ENCODE measurements around the gene RAB44. TPM values are rescaled to one million over a fixed set of nuclear protein-coding genes. Genes with fewer than 3 reads are reported as not detected.

RAB44 gene
- total and polyA plus RNA-seq, 2 of the 4 experiments (the other 2 are of a cell fraction) = 0.03 TPM; not detected in 1

GRCh38 chr6:36765594-36766398 is 68.2 kb downstream of the RAB44 start:
- no peak overlapping the region for H4K8ac ChIP-seq (ENCODE audit: low read depth in 2 of 2, low read length in 2 of 2)
- no peaks in the 10 kb centered on the region for H3K79me1 ChIP-seq (ENCODE audit: low read depth in 1 of 2, low read length in 2 of 2)
- no peak overlapping the region for H4K91ac ChIP-seq (ENCODE audit: insufficient read depth, low read depth, low read length)
- peak; percentile 76 for DNase-seq
- H2AK5ac ChIP-seq (ENCODE audit: low read depth, low read length) = no peak overlapping the region
- H3K9me3 ChIP-seq (ENCODE audit: control insufficient read depth, insufficient read depth, low read length) = no peaks in the 10 kb centered on the region
- H4K5ac ChIP-seq (ENCODE audit: low read depth, low read length) = no peak overlapping the region
- no peak overlapping the region for H3K4me3 ChIP-seq (ENCODE audit: insufficient read depth, low read depth, low read length)
- H3K23ac ChIP-seq (ENCODE audit: low read depth, low read length) = no peak overlapping the region
- dilution Hi-C loops (cut with HindIII; ENCODE audit: low sequenced_read_pairs, unreplicated experiment) (no loop called here), in situ Hi-C loops (cut with MboI; ENCODE audit: low sequenced_read_pairs) (loop anchor here (5.0 kb wide), 2 partner anchors 247 to 447 kb away; no protein-coding TSS in a partner anchor), intact Hi-C loops (cut with micrococcal nuclease) (loop anchor here (1.0 to 5.0 kb wide), 6 partner anchors 87 to 447 kb away; partner anchors contain the start of genes C6orf89 and PPIL1)
- ChIA-PET POLR2A (ENCODE audit: unreplicated experiment) (no interaction called here), CTCF (interaction anchor here (0.5 to 2.3 kb wide), 12 partner anchors 16 to 444 kb away, joined by 3 to 28 read pairs (median 4); partner anchors contain the start of gene PPIL1)
- H3K27ac ChIP-seq (ENCODE audit: insufficient read depth, low read length) = no peak overlapping the region
- no peak overlapping the region for H2BK5ac ChIP-seq (ENCODE audit: low read depth, low read length, poor library complexity, severe bottlenecking)
- H2BK20ac ChIP-seq (ENCODE audit: low read depth, low read length) = no peak overlapping the region
- H3K18ac ChIP-seq (ENCODE audit: low read depth, low read length) = no peak overlapping the region
- H3K36me3 ChIP-seq (ENCODE audit: control insufficient read depth, insufficient read depth, low read length) = no peaks in the 10 kb centered on the region
- peaks cover 16% of the 10 kb centered on the region for H3K9me1 ChIP-seq (ENCODE audit: insufficient read depth, low read length)
- no peak overlapping the region for H2BK15ac ChIP-seq (ENCODE audit: low read depth, low read length)
- no TSS peak for BruUV-seq (replicated peaks)
- peak overlapping the region; percentile 67 for H2AFZ ChIP-seq (replicated peaks; ENCODE audit: low read length, poor library complexity)
- H3K4ac ChIP-seq (ENCODE audit: low read depth, low read length) = no peak overlapping the region
- no peaks in the 10 kb centered on the region for H4K20me1 ChIP-seq (ENCODE audit: insufficient read depth, low read length)
- peak overlapping the region; percentile 58 for H2AK9ac ChIP-seq (replicated peaks; ENCODE audit: low read depth, low read length, poor library complexity)
- no peak overlapping the region for H3K9ac ChIP-seq (ENCODE audit: low read depth, low read length)
- peaks cover 13% of the 10 kb centered on the region for H3K27me3 ChIP-seq (ENCODE audit: control insufficient read depth, insufficient read depth, low read length)
- H3K14ac ChIP-seq (replicated peaks; ENCODE audit: low read depth, low read length) = no peak overlapping the region
- no peak overlapping the region for H3K4me2 ChIP-seq (ENCODE audit: low read depth, low read length)
- WGBS, 2 experiments (ENCODE audit: extremely low coverage in 2 of 2, insufficient read length in 1 of 2) = 47% methylated on average over 2 of the region's 17 CpGs; no CpG with 5 or more reads in 1 of the 2 experiments
- peaks cover 11% of the 10 kb centered on the region for H3K4me1 ChIP-seq (ENCODE audit: control insufficient read depth, insufficient read depth, low read length)
- no peak overlapping the region for H3K56ac ChIP-seq (ENCODE audit: extremely low read depth, insufficient read depth, low read length)
- ATAC-seq (ENCODE audit: low read depth) = peak; percentile 95
- no peak overlapping the region for H2BK120ac ChIP-seq (ENCODE audit: low read depth, low read length)
- TF ChIP-seq FOS (IDR thresholded peaks at IDR 0.05; ENCODE audit: low read depth, low read length) (no peak), CHD1 (IDR thresholded peaks at IDR 0.05; ENCODE audit: low read depth, low read length) (no peak), USF2 (IDR thresholded peaks at IDR 0.05; ENCODE audit: low read depth, low read length) (no peak), CEBPB (IDR thresholded peaks at IDR 0.05; ENCODE audit: low read depth, low read length) (no peak), MXI1 (IDR thresholded peaks at IDR 0.05; ENCODE audit: borderline replicate concordance, low read depth, low read length) (no peak), NFE2L2 (IDR thresholded peaks at IDR 0.05; ENCODE audit: low read depth, low read length) (no peak), SMC3 (IDR thresholded peaks at IDR 0.05; ENCODE audit: low read depth, low read length) (peak; percentile 97), MAFK (IDR thresholded peaks at IDR 0.05; ENCODE audit: low read depth, low read length) (no peak), POLR2A (IDR thresholded peaks at IDR 0.05; ENCODE audit: low read depth, low read length) (0 out of 2 replicates have a peak, but pooled peaks have one; percentile 32), RAD21 (IDR thresholded peaks at IDR 0.05; ENCODE audit: low read length) (peak; percentile 98), BHLHE40 (IDR thresholded peaks at IDR 0.05; ENCODE audit: low read depth, low read length) (no peak), RCOR1 (IDR thresholded peaks at IDR 0.05; ENCODE audit: insufficient replicate concordance, low read length) (no peak), CTCF (conservative IDR thresholded peaks at IDR 0.05; ENCODE audit: low read depth, low read length) (peak; percentile 98), MAZ (IDR thresholded peaks at IDR 0.05; ENCODE audit: borderline replicate concordance, low read depth, low read length) (peak; percentile 44; the same call in 1 of the 2 replicates), RFX5 (IDR thresholded peaks at IDR 0.05; ENCODE audit: low read depth, low read length) (no peak)

Measured in IMR-90 (cell line).